ENCODE data around the gene ZNF618.

DNA sequence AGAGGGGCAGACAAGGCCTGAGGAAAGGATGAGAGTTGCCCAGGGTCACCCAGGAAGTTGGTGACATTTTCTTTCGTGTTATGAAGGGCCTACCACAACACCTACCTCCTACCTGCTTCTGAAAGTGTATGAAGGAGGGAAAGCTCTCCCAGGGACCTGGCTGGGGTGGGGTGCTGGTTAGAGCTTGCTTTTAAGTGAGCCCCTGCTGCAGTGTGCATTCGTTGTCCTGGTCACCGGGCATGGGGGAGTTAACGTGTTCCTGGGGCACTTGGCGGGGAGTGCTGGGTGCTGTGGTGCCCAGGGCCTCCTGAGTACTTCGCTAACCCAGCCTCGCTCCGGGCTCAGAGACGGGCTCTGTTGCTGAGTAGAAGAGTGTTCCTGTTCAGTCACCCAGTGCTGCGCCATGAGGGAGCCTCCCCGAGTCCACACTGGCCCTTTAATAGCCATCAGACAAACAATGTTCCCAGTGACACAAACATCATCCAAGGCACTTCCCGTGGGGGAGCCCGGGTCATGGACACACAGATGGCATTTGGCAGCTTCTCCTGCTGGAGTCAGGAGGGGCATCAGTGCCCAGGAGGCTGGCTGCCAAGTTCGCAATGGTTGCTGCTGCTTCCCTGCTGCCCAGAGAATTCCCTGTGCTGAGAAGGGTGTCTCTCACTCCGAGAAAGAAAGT is 116.3 kb downstream of the ZNF618 start:
- TF ChIP-seq, protein P1, sequence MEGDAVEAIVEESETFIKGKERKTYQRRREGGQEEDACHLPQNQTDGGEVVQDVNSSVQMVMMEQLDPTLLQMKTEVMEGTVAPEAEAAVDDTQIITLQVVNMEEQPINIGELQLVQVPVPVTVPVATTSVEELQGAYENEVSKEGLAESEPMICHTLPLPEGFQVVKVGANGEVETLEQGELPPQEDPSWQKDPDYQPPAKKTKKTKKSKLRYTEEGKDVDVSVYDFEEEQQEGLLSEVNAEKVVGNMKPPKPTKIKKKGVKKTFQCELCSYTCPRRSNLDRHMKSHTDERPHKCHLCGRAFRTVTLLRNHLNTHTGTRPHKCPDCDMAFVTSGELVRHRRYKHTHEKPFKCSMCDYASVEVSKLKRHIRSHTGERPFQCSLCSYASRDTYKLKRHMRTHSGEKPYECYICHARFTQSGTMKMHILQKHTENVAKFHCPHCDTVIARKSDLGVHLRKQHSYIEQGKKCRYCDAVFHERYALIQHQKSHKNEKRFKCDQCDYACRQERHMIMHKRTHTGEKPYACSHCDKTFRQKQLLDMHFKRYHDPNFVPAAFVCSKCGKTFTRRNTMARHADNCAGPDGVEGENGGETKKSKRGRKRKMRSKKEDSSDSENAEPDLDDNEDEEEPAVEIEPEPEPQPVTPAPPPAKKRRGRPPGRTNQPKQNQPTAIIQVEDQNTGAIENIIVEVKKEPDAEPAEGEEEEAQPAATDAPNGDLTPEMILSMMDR (IDR thresholded peaks at IDR 0.05), result no peak
- no peak for TF ChIP-seq POLR2A (IDR thresholded peaks at IDR 0.05)
